Fibroblast of mammary gland (primary cell): ENCODE data around the gene P2RX7.

ENCODE experiments used
- DNase-seq: peaks from one replicate; pipeline ENCODE4 v3.0.0-alpha.2; 2010; ENCODE audit warnings: low read depth
- H3K4me3 ChIP-seq: 2 replicates; pipeline ENCODE4 v1.5.1; 2011; ENCODE audit warnings: low read depth, mild to moderate bottlenecking, low read length, moderate library complexity; ENCODE audit not compliant: control insufficient read depth
- CTCF ChIP-seq: conservative IDR thresholded peaks from 2 replicates; pipeline ENCODE4 v1.5.1; 2011; ENCODE audit warnings: low read depth, low read length, inconsistent platforms; ENCODE audit not compliant: control insufficient read depth, insufficient read depth

P2RX7 gene

GRCh38 chr12:121209624-121210572, 77.2 kb downstream of the P2RX7 start, which contains the start of gene P2RX4:
Gene P2RX4, plus strand, starts transcription at chr12:121210129. Its CDS starts 36 bp downstream, at chr12:121210165.
- H3K4me3 ChIP-seq = peak within 1 kb of the TSS; percentile 58
- no peak for TF ChIP-seq CTCF
- DNase-seq = peak; percentile 65

- no peak for DNase-seq
- no peak for TF ChIP-seq CTCF
- no peak overlapping the region for H3K4me3 ChIP-seq
These were observed 80.2 kb downstream of the P2RX7 start for GRCh38 chr12:121212875-121213274.

- H3K4me3 ChIP-seq = no peak overlapping the region
- no peak for TF ChIP-seq CTCF
- peak; percentile 71 for DNase-seq
These were observed 81.6 kb downstream of the P2RX7 start for GRCh38 chr12:121214166-121214777.

- H3K4me3 ChIP-seq = no peak overlapping the region
- TF ChIP-seq CTCF = no peak
- DNase-seq = peak; percentile 97
These were observed 82.4 kb downstream of the P2RX7 start for GRCh38 chr12:121214855-121215745.

- no peak for TF ChIP-seq CTCF
- H3K4me3 ChIP-seq = no peak overlapping the region
- no peak for DNase-seq
These were observed 83.4 kb downstream of the P2RX7 start for GRCh38 chr12:121216102-121216501.

- H3K4me3 ChIP-seq = no peak overlapping the region
- no peak for TF ChIP-seq CTCF
- DNase-seq = no peak
These were observed 84.4 kb downstream of the P2RX7 start for GRCh38 chr12:121217063-121217462.
